Stimulated activated naive B cell treated with anti-CD40 and anti-IgM and Interleukin-4, amounts not matched to agents 10 μg/mL and 1 μg/mL and 100 μg/mL, for 72 hours (primary cell): ENCODE data around the gene MINDY1.

Source experiments
- ATAC-seq, 2 donors: fragments of 150-1000 bp; cut with Tn5 transposase; replicated peaks; 2 replicates each; pipeline ENCODE4 v1.10.0; 2021; ENCODE audit warnings: moderate library complexity in 1 of 2
- DNase-seq: peaks from one replicate; pipeline ENCODE4 v3.0.0; 2021
- H3K27ac Mint-ChIP-seq: one replicate; pipeline ENCODE4 v1.8.0; 2022; ENCODE audit warnings: mild to moderate bottlenecking, mixed read lengths
- H3K27me3 Mint-ChIP-seq, 2 donors: one replicate each; pipeline ENCODE4 v1.8.0; 2022; ENCODE audit warnings: mixed read lengths in 2 of 2
- H3K36me3 Mint-ChIP-seq, 2 donors: one replicate each; pipeline ENCODE4 v1.8.0; 2022; ENCODE audit warnings: mixed read lengths in 2 of 2, mild to moderate bottlenecking in 1 of 2
- H3K4me1 Mint-ChIP-seq, 2 donors: one replicate each; pipeline ENCODE4 v1.8.0; 2022; ENCODE audit warnings: mixed read lengths in 2 of 2, mild to moderate bottlenecking in 1 of 2
- H3K4me3 Mint-ChIP-seq, 2 donors: one replicate each; pipeline ENCODE4 v1.8.0; 2022; ENCODE audit warnings: mild to moderate bottlenecking in 2 of 2, mixed read lengths in 2 of 2, moderate library complexity in 1 of 2
- H3K9me3 Mint-ChIP-seq, 2 donors: one replicate each; pipeline ENCODE4 v1.8.0; 2022; ENCODE audit warnings: mixed read lengths in 2 of 2, mild to moderate bottlenecking in 1 of 2

MINDY1 gene

GRCh38 chr1:151036356-151036755 is 29.7 kb upstream of the MINDY1 start, which contains the start of gene BNIPL:
TSS of gene BNIPL (plus strand) at chr1:151036586. CDS start at chr1:151036726, 140 bp downstream.
- ATAC-seq, result no peak
- H3K27ac Mint-ChIP-seq, result peak within 1 kb of the TSS; percentile 4
- no peaks in the 10 kb centered on the region for H3K9me3 Mint-ChIP-seq
- H3K27me3 Mint-ChIP-seq, result no peaks in the 10 kb centered on the region
- H3K36me3 Mint-ChIP-seq, result peaks cover 15 to 33% of the 10 kb centered on the region in 2 donors
- H3K4me3 Mint-ChIP-seq, result no peak within 1 kb of the TSS
- no peak for DNase-seq
- no peaks in the 10 kb centered on the region for H3K4me1 Mint-ChIP-seq

DNA sequence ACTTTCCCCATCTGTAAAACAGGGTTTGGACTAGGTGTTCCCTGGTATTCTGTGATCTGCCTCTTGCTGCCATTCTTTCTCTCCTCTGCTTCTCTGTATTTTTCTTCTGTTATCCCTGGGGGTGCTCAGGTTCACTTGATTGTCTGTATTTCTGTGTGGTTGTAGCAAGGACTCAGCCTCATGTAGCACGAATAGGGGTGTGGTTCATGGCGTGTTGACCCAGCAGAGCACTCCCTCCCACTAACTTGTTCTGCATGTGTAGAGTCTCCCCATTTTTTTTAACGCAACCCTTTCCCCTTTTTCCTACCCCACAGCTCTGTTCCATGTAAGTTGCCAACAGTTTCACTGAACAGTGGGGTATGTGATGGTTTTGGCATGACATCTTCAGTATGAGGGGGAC is 28.5 kb upstream of the MINDY1 start:
- Mint-ChIP-seq H3K4me1 (peaks cover 0 to 1% of the 10 kb centered on the region in 2 donors), H3K4me3 (no peak overlapping the region), H3K36me3 (peaks cover 19 to 40% of the 10 kb centered on the region in 2 donors), H3K27ac (no peak overlapping the region), H3K27me3 (no peaks in the 10 kb centered on the region), H3K9me3 (no peaks in the 10 kb centered on the region)
- ATAC-seq (no peak), DNase-seq (no peak)

DNA sequence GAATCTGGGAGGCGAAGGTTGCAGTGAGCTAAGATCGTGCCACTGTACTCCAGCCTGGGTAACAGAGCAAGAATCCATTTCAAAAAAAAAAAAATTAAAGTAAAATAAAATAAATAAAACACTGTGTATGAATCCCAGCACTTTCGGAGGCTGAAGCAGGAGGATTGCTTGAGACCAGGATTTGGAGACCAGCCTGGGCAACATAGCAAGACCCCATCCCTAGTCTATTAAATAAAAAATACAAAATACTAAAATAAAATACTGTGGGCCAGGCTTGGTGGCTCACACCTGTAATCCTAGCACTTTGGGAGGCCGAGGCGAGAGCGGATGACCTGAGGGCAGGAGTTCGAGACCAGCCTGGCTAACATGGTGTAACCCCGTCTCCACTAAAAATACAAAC is 25.5 kb upstream of the MINDY1 start:
- Mint-ChIP-seq H3K4me1 (peaks cover 0 to 1% of the 10 kb centered on the region in 2 donors), H3K27ac (no peak overlapping the region), H3K4me3 (no peak overlapping the region), H3K36me3 (peaks cover 27 to 35% of the 10 kb centered on the region in 2 donors), H3K9me3 (no peaks in the 10 kb centered on the region), H3K27me3 (no peaks in the 10 kb centered on the region)
- ATAC-seq, result no peak
- no peak for DNase-seq

GRCh38 chr1:151026460-151026859 is 19.8 kb upstream of the MINDY1 start:
- no peak overlapping the region for H3K27ac Mint-ChIP-seq
- ATAC-seq (no peak), DNase-seq (no peak)
- H3K36me3 Mint-ChIP-seq, result peaks cover 27 to 38% of the 10 kb centered on the region in 2 donors
- no peaks in the 10 kb centered on the region for H3K27me3 Mint-ChIP-seq
- no peaks in the 10 kb centered on the region for H3K9me3 Mint-ChIP-seq
- H3K4me3 Mint-ChIP-seq, result no peak overlapping the region
- H3K4me1 Mint-ChIP-seq, result peaks cover 6 to 8% of the 10 kb centered on the region in 2 donors

DNA sequence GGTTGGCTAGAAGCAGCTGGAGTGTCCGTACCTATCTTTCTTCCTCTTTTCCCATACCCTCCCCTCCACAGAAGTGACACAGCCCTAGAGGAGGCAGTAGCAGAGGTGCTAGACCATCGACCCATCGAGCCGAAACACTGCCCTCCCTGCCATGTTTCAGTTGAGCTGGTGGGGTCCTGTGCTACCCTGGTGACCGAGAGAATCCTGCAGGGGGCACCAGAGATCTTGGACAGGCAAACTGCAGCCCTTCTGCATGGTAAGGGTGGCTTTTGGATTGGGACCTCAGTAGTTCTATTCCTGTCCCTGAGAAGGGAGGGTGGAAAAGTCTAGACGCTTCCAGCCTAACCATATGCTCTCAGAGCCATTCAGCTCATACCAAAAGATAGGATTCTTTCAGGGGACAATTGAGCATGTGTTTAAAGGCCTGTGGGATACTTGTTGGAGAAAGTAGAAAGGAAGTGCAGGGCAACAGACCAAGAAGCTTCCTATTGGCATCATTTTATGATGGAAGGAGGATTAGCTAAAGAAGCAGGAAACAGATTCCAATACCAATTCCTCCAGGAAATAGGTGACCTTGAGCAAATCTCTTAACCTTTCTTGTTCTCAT is 17.9 kb upstream of the MINDY1 start:
- DNase-seq (peak; percentile 54), ATAC-seq (peak; percentile 96 to 99)
- H3K27ac Mint-ChIP-seq, result no peak overlapping the region
- H3K36me3 Mint-ChIP-seq, result peaks cover 23 to 30% of the 10 kb centered on the region in 2 donors
- no peaks in the 10 kb centered on the region for H3K9me3 Mint-ChIP-seq
- no peak overlapping the region for H3K4me3 Mint-ChIP-seq
- H3K4me1 Mint-ChIP-seq, result peaks cover 4 to 8% of the 10 kb centered on the region in 2 donors
- H3K27me3 Mint-ChIP-seq, result no peaks in the 10 kb centered on the region

- peaks cover 4 to 7% of the 10 kb centered on the region in 2 donors for H3K36me3 Mint-ChIP-seq
- peaks cover 9 to 29% of the 10 kb centered on the region in 2 donors for H3K4me1 Mint-ChIP-seq
- H3K27me3 Mint-ChIP-seq, result no peaks in the 10 kb centered on the region
- ATAC-seq (no peak), DNase-seq (no peak)
- H3K27ac Mint-ChIP-seq, result no peak overlapping the region
- H3K4me3 Mint-ChIP-seq, result no peak overlapping the region
- no peaks in the 10 kb centered on the region for H3K9me3 Mint-ChIP-seq
These were observed 6.8 kb upstream of the MINDY1 start for GRCh38 chr1:151013518-151013917.

DNA sequence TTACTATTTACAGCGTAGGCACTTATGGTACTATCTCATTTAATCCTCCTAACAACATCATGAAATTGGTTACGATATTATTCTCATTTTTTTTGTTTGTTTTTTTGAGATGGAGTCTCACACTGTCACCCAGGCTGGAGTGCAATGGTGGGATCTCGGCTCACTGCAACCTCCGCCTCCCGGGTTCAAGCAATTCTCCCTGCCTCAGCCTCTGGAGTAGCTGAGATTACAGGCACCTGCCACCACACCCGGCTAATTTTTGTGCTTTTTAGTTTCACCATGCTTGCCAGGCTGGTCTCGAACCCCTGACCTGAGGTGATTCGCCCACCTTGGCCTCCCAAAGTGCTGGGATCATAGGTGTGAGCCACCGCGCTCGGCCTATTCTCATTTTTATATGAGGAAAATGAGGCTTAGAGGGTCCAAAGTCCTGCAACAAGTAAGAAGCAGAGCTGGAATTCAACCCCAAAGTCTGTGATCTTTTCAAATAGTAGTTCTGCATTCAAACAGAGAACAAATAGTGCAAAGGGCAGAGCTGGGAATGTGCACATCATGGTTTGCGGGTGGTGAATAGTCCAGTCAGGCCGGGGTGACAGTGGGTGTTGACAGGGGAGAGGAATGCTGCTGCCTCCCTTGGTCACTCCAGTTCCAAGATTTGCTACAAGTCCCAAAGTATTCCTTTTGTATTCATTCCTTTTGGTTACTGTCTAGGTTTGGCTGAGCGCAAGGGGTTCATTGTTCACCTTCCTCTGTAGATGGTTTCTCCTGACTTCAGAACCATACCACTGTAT is 6.2 kb upstream of the MINDY1 start:
- no peak overlapping the region for H3K4me3 Mint-ChIP-seq
- peaks cover 13 to 36% of the 10 kb centered on the region in 2 donors for H3K4me1 Mint-ChIP-seq
- no peaks in the 10 kb centered on the region for H3K27me3 Mint-ChIP-seq
- H3K9me3 Mint-ChIP-seq, result no peaks in the 10 kb centered on the region
- H3K36me3 Mint-ChIP-seq, result peaks cover 3 to 6% of the 10 kb centered on the region in 2 donors
- DNase-seq (no peak), ATAC-seq (no peak)
- no peak overlapping the region for H3K27ac Mint-ChIP-seq

- Mint-ChIP-seq H3K9me3 (no peaks in the 10 kb centered on the region), H3K27ac (no peak overlapping the region), H3K4me1 (peaks cover 25 to 51% of the 10 kb centered on the region in 2 donors), H3K27me3 (no peaks in the 10 kb centered on the region), H3K36me3 (peaks cover 3 to 6% of the 10 kb centered on the region in 2 donors), H3K4me3 (no peak overlapping the region)
- no peak for ATAC-seq
- no peak for DNase-seq
These were observed 4.6 kb upstream of the MINDY1 start for GRCh38 chr1:151011154-151011850.

- Mint-ChIP-seq H3K4me3 (no peak overlapping the region), H3K36me3 (peaks cover 3 to 6% of the 10 kb centered on the region in 2 donors), H3K4me1 (peaks cover 35 to 61% of the 10 kb centered on the region in 2 donors)
These were observed 3.6 kb upstream of the MINDY1 start for GRCh38 chr1:151010346-151010726.

GRCh38 chr1:151009674-151010345 is 3.1 kb upstream of the MINDY1 start:
- peaks cover 3 to 6% of the 10 kb centered on the region in 2 donors for H3K36me3 Mint-ChIP-seq
- H3K4me1 Mint-ChIP-seq, result peaks cover 35 to 66% of the 10 kb centered on the region in 2 donors
- no peaks in the 10 kb centered on the region for H3K9me3 Mint-ChIP-seq
- ATAC-seq (no peak), DNase-seq (no peak)
- H3K27me3 Mint-ChIP-seq, result no peaks in the 10 kb centered on the region
- peak overlapping the region; percentile 97 for H3K4me3 Mint-ChIP-seq
- no peak overlapping the region for H3K27ac Mint-ChIP-seq

More at GRCh38 chr1:151010346-151010726, 3.6 kb upstream of the MINDY1 start:
- Mint-ChIP-seq H3K27ac (no peak overlapping the region), H3K27me3 (no peaks in the 10 kb centered on the region), H3K9me3 (no peaks in the 10 kb centered on the region)
- no peak for ATAC-seq
- no peak for DNase-seq

DNA sequence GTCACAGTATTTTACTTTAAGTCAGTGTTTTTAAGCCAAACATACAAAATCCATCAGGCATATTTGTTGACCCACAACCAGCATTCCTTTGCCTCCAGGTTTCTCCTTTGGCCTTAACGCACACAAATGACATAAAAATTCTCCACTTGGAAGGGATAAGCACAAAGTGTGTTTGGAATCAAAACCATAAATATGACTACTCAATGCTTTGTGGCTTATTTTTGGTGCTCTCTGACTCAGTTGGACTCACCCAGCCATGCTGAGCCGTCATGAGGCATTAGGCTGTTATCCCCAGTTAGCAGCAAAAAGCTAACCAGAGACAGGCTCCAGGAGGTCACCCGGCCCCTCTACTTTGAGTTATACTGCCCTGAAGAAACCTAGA is 2.5 kb upstream of the MINDY1 start:
- H3K9me3 Mint-ChIP-seq, result no peaks in the 10 kb centered on the region
- ATAC-seq, result no peak
- peaks cover 35 to 67% of the 10 kb centered on the region in 2 donors for H3K4me1 Mint-ChIP-seq
- peak overlapping the region; percentile 97 for H3K4me3 Mint-ChIP-seq
- peak overlapping the region; percentile 98 for H3K27ac Mint-ChIP-seq
- H3K27me3 Mint-ChIP-seq, result no peaks in the 10 kb centered on the region
- H3K36me3 Mint-ChIP-seq, result peaks cover 3 to 6% of the 10 kb centered on the region in 2 donors
- DNase-seq, result no peak

DNA sequence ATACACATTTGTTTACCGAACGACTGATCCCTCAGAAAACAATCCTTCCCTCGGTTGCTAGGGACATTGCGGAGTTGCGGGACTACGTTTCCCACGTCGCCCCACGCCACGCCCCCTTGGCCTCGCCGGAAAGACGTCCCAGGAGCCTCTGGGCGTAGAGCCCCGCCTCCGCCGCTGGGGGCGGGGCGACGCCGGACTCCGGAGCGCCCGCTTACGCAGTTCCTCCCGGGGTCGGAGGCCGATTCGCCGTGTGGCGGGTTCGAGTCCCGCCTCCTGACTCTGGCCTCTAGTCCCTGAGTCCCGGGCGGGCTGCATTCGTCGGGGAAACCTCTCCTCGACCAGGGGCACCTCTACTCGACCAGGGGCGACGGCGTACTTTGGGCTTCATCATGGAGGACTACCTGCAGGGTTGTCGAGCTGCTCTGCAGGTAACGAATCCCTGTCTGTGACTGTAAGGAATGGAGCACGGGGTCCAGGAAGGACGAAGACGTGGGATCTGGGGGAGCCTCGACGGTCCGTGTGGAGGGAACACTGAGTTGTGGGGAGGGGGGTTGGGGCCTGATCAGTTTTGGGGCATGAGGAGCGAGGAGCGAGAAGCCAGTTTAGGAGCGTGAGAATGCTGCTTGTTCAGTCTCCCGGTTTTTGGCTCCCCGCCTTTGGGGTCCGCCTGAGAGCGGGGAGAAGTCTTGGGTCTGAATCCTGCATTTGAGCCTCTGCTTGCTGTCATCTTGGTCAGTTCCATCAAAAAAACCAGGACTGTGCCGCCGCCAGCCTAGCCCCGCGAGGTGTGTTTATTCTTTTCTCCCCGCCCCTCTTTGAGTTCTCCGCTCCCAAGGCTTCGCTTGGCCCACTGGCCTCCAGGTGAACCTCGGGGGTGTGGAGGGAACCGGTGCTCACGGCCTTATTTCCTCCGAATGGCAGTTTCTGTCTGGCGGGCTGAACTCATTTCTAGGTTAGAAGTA is 1.8 kb upstream of the MINDY1 start, which contains the start of gene PRUNE1:
TSS of gene PRUNE1 (plus strand) at position 206 of the 962 bp plus-strand sequence. CDS start at position 390, 184 bp downstream.
- ATAC-seq, result peak; percentile 87 to 93
- DNase-seq, result peak; percentile 88
- Mint-ChIP-seq H3K4me1 (peaks cover 35 to 67% of the 10 kb centered on the region in 2 donors), H3K27ac (peak within 1 kb of the TSS; percentile 98), H3K9me3 (no peaks in the 10 kb centered on the region), H3K36me3 (peaks cover 3 to 6% of the 10 kb centered on the region in 2 donors), H3K4me3 (peak within 1 kb of the TSS; percentile 97), H3K27me3 (no peaks in the 10 kb centered on the region)

DNA sequence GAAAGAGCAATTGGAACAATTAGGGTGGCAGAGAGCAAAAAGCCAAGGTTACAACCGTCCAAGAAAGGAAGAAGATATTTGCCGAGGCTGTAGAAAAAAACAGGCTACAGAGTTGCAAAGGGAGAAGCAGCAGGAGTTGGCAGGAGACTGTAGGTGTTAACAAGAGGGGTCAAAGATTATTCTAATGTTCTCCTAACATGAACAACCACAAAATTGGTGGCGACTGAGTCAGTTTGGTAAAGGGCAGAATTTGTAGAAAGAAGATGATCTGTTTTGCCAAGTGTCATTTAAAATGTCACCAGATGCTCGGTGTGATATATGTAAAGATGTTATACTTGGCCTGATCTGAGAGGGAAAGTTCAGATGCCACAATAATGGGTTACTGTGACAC is 1.1 kb upstream of the MINDY1 start:
- Mint-ChIP-seq H3K4me1 (peaks cover 35 to 68% of the 10 kb centered on the region in 2 donors), H3K9me3 (no peaks in the 10 kb centered on the region)
- DNase-seq, result no peak

More for the DNA sequence above, 1.1 kb upstream of the MINDY1 start:
- Mint-ChIP-seq H3K36me3 (peaks cover 3 to 6% of the 10 kb centered on the region in 2 donors), H3K27me3 (no peaks in the 10 kb centered on the region), H3K27ac (peak overlapping the region; percentile 98), H3K4me3 (peak overlapping the region; percentile 97)
- no peak for ATAC-seq
